ENCODE results near the gene LIF.

Gene LIF

GRCh38 chr22:30245985-30246813, at the start of gene LIF:
Gene LIF (minus strand): TSS chr22:30246759. CDS start chr22:30246695, 64 bp downstream.
- Histone ChIP-seq H3K4me1 (peaks cover 51% of the 10 kb centered on the region), H3K36me3 (no peaks in the 10 kb centered on the region), H3K9ac (peak within 1 kb of the TSS; percentile 64), H4K20me1 (no peaks in the 10 kb centered on the region), H3K4me2 (peak within 1 kb of the TSS; percentile 99), H3K27ac (peak within 1 kb of the TSS; percentile 53), H3K9me3 (no peaks in the 10 kb centered on the region), H3K27me3 (peaks cover 40% of the 10 kb centered on the region), H3K4me3 (peak within 1 kb of the TSS; percentile 67)
- no peak for TF ChIP-seq Cebpa-rat (IDR thresholded peaks at IDR 0.05)

- Histone ChIP-seq H3K9me3 (no peaks in the 10 kb centered on the region), H3K4me1 (peaks cover 99% of the 10 kb centered on the region), H3K4me2 (peak overlapping the region; percentile 63; the same call in 1 of the 2 replicates), H3K27ac (no peak overlapping the region), H3K36me3 (peaks cover 88% of the 10 kb centered on the region), H3K27me3 (no peaks in the 10 kb centered on the region), H4K20me1 (no peaks in the 10 kb centered on the region), H3K4me3 (no peak overlapping the region), H3K9ac (no peak overlapping the region)
- no peak for TF ChIP-seq Cebpa-rat (IDR thresholded peaks at IDR 0.05)
Observed at GRCh38 chr22:30296324-30296723, 49.8 kb upstream of the LIF start.

GRCh38 chr22:30295576-30295975, 49.0 kb upstream of the LIF start:
- no peaks in the 10 kb centered on the region for H4K20me1 ChIP-seq
- H3K4me3 ChIP-seq: no peak overlapping the region
- H3K27me3 ChIP-seq: no peaks in the 10 kb centered on the region
- peak overlapping the region; percentile 63 for H3K4me2 ChIP-seq
- H3K4me1 ChIP-seq: peaks cover 99% of the 10 kb centered on the region
- 0 out of 2 replicates have a peak overlapping the region, but pooled peaks have one; percentile 16 for H3K9ac ChIP-seq
- no peak for TF ChIP-seq Cebpa-rat (IDR thresholded peaks at IDR 0.05)
- H3K27ac ChIP-seq: peak overlapping the region; percentile 42
- no peaks in the 10 kb centered on the region for H3K9me3 ChIP-seq
- H3K36me3 ChIP-seq: peaks cover 82% of the 10 kb centered on the region

DNA sequence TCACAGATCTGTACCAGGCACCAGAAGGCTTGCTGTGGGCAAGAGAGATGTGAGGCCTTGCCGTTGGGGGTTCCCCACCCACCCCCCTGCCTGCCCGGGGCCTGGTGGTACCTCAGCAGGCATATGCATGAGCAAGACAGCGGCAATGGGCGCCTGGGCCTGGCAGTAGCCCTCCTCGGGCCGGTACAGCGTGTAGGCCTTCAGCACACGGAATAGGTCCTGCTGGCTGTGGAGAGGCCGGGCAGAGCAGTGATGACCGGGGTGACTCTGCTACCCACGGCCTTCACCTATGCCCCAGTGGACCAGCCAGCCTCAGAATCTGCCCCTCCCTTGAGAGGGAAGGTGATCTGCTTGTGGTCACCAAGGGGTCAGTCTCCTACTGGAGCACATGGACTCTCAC, 48.3 kb upstream of the LIF start:
- Histone ChIP-seq H3K27ac (peak overlapping the region; percentile 42), H3K27me3 (no peaks in the 10 kb centered on the region), H3K4me1 (peaks cover 100% of the 10 kb centered on the region), H3K4me3 (no peak overlapping the region), H3K36me3 (peaks cover 74% of the 10 kb centered on the region), H4K20me1 (no peaks in the 10 kb centered on the region), H3K9me3 (no peaks in the 10 kb centered on the region), H3K9ac (no peak overlapping the region), H3K4me2 (peak overlapping the region; percentile 63)
- no peak for TF ChIP-seq Cebpa-rat (IDR thresholded peaks at IDR 0.05)

- H3K27ac ChIP-seq: 0 out of 2 replicates have a peak overlapping the region, but pooled peaks have one; percentile 42
- no peak for TF ChIP-seq Cebpa-rat (IDR thresholded peaks at IDR 0.05)
- H3K9ac ChIP-seq: no peak overlapping the region
- H4K20me1 ChIP-seq: no peaks in the 10 kb centered on the region
- no peaks in the 10 kb centered on the region for H3K27me3 ChIP-seq
- H3K4me2 ChIP-seq: peak overlapping the region; percentile 98
- no peak overlapping the region for H3K4me3 ChIP-seq
- H3K4me1 ChIP-seq: peaks cover 94% of the 10 kb centered on the region
- peaks cover 68% of the 10 kb centered on the region for H3K36me3 ChIP-seq
- H3K9me3 ChIP-seq: no peaks in the 10 kb centered on the region
Observed at GRCh38 chr22:30294066-30294465, 47.5 kb upstream of the LIF start.

DNA sequence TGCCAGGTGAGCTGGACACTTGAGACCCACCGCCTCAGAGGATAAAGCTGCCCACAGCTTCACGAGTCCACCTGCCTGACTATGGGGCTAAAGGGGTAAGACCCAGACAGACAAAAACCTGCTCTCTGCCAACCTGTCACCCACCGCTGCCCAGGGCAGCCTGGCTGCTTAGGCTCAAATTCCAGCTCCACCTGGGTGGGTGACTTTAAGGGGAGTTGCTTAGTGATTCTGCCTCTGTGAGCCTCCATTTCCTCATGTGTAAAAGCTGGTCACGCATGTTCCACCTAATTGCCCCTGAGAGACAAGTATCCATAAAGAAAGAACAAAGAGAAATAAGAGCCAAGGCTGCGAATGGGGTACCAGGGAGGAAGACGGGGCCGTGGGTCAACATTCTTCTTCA, 46.5 kb upstream of the LIF start:
- Histone ChIP-seq H3K4me3 (no peak overlapping the region), H3K27me3 (no peaks in the 10 kb centered on the region), H3K9me3 (no peaks in the 10 kb centered on the region), H3K36me3 (peaks cover 59% of the 10 kb centered on the region), H3K9ac (peak overlapping the region; percentile 1; the same call in 1 of the 2 replicates), H3K4me1 (peaks cover 93% of the 10 kb centered on the region), H3K27ac (peak overlapping the region; percentile 92), H3K4me2 (peak overlapping the region; percentile 98), H4K20me1 (no peaks in the 10 kb centered on the region)
- TF ChIP-seq Cebpa-rat (IDR thresholded peaks at IDR 0.05): no peak

DNA sequence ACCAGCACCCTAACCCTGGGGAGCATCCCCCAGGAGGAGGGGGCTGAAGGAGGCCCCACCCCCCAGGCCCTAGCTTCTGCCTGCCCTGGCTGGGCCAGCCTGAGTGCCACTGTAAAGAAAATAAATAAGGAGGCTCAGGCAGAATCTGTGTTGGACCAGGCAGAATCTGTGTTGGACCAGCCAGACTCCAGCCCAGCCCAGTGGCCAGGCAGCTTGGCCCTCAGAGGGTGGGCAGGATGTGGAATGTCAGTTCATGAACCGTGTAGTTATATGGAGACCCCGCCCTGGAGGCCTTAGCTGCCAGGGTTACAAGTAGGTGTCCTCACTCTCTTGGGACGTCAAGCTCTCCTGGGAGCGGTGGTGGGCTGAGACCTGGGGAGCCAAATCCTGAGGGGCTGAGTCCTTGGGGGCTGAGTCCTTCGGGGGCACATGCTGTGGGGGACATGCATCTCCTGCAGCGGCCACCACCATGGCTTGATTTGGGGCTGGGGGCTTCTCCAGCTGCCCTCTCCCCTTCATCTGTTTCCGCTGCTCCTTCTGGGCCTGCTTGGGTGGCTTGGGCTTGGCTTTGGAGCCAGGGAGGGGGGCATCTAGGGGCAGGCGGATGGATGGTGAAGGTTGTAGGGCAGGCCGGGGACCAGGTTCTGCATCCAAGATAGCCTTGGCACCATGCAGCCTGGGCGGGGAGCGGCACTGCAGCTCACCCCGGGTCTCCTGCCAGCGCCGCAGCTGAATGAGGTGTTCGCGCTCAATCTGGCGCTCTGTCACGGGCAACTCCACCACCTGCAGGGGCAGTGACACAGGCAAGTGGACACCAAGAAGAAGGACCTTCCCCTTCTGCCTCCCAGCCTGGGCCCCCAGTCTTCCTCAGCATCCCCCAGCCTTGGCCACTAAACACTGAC, 45.8 kb upstream of the LIF start:
- Histone ChIP-seq H3K36me3 (peaks cover 52% of the 10 kb centered on the region), H3K4me1 (peaks cover 89% of the 10 kb centered on the region), H3K9ac (peak overlapping the region; percentile 76), H3K9me3 (no peaks in the 10 kb centered on the region), H4K20me1 (no peaks in the 10 kb centered on the region), H3K27me3 (no peaks in the 10 kb centered on the region), H3K4me3 (no peak overlapping the region), H3K4me2 (peak overlapping the region; percentile 98), H3K27ac (peak overlapping the region; percentile 92)
- no peak for TF ChIP-seq Cebpa-rat (IDR thresholded peaks at IDR 0.05)

GRCh38 chr22:30291058-30291892, 44.7 kb upstream of the LIF start:
- peak overlapping the region; percentile 92 for H3K27ac ChIP-seq

More at GRCh38 chr22:30291058-30291892, 44.7 kb upstream of the LIF start:
- H3K9me3 ChIP-seq: no peaks in the 10 kb centered on the region
- no peak for TF ChIP-seq Cebpa-rat (IDR thresholded peaks at IDR 0.05)
- H4K20me1 ChIP-seq: no peaks in the 10 kb centered on the region
- H3K9ac ChIP-seq: peak overlapping the region; percentile 76
- peaks cover 78% of the 10 kb centered on the region for H3K4me1 ChIP-seq
- no peaks in the 10 kb centered on the region for H3K27me3 ChIP-seq
- H3K4me3 ChIP-seq: peak overlapping the region; percentile 76; the same call in 1 of the 2 replicates
- peak overlapping the region; percentile 98 for H3K4me2 ChIP-seq
- H3K36me3 ChIP-seq: peaks cover 44% of the 10 kb centered on the region
